ENCODE results near the gene TJAP1. TPM values are rescaled to one million over a fixed set of nuclear protein-coding genes. Genes with fewer than 3 reads are reported as not detected.
A peak's percentile ranks its signal among the peaks of the same experiment; 100 is the strongest.
"Not testable (repeated sequence)": the region's sequence is repeated elsewhere in the genome, so short reads cannot be mapped to it uniquely, and the experiment has no call there.

Gene TJAP1
- total and polyA plus RNA-seq, 4 donors: 6.3 to 38.7 (median 33.1) TPM

DNA sequence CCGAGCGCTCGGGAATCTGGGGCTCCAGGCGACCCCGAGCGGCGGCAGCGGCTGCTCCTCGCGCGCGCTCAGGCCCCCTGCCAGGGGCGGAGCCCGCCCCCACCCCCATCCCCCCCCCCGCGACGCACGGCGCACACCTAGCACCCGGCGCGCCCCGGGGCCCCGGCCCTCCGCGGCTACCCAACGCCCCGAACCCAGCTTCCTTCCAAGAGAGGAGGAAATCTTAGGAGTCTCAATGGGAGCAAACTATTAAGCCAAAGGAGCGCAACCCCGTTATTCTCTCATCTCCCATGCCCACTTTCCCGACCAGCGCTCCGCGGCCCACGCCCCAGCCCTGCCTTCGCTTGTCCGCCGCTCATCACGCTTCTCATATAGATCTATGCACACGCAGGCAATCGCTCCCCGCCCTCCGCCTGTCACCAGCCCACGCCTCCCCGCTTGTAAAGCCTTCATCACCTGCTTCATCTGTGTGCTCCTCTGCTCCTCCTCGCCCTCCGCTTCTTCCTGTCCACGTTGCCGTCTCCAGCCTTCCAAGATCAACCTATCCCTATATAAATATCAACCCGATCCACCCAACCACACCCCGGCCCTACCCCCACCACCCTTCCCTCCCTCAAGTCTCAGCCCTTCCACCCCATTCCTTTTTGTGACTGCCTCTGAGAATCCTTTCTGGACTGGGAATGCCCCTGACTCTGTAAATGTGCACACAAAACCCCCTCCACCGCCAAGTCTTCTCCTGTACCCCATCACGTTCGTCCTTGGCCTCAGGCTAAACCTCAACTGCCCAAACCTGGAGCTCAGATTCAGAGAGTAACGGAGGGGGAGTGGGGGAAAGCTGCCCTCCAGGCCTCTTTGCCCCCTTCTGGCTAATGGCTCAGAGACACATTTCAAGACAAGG, 21.6 kb upstream of the TJAP1 start, which contains the start of gene DLK2:
TSS of gene DLK2 (minus strand) at position 18 of the 898 bp plus-strand sequence. CDS start 723 bp downstream, outside the sequence.
- Histone ChIP-seq H3K4me1 (ENCODE audit: control insufficient read depth in 1 of 2, insufficient read depth in 2 of 2, low read length in 2 of 2) (no peaks in the 10 kb centered on the region), H3K4me3 (ENCODE audit: low read length in 2 of 2) (peak within 1 kb of the TSS; percentile 30 to 84), H3K9me3 (ENCODE audit: control insufficient read depth, low read length) (no peaks in the 10 kb centered on the region), H3K27me3 (ENCODE audit: control insufficient read depth in 1 of 2, insufficient read depth in 2 of 2, low read length in 1 of 2) (no peaks in the 10 kb centered on the region), H3K36me3 (ENCODE audit: control insufficient read depth in 1 of 2, insufficient read depth in 2 of 2, low read length in 1 of 2) (peaks cover 0 to 4% of the 10 kb centered on the region in 2 donors), H3K27ac (ENCODE audit: low read depth in 1 of 2, low read length in 2 of 2) (no peak within 1 kb of the TSS)
- DNase-seq (peak in 1 of 2 donors; percentile 68), ATAC-seq (ENCODE audit: low FRiP score) (no peak)
- 3% methylated on average over 32 to 54 of the region's 55 CpGs for WGBS, 2 donors
- intact Hi-C loops (cut with DNase I): loop anchor here (2.0 kb wide), 2 partner anchors 41 to 51 kb away; no protein-coding TSS in a partner anchor

DNA sequence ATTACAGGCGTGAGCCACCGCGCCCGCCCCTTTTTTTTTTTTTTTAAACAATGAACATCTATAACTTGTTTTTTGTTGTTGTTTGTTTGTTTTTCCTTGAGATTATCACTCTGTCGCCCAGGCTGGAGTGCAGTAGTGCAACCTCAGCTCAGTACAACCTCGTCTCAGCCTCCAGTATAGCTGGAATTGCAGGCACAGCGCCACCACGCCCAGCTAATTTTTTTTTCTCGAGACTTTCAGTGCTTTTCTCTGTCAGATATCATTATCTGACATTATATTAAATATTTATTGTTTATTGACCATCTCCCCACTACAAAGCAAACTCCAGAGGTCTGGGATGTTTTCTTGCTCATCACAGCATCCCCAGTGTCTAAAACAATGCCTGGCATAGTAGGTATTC, 19.7 kb upstream of the TJAP1 start:
- no peaks in the 10 kb centered on the region for H3K9me3 ChIP-seq (ENCODE audit: control insufficient read depth, low read length)
- H3K36me3 ChIP-seq (ENCODE audit: control insufficient read depth in 1 of 2, insufficient read depth in 2 of 2, low read length in 1 of 2): no peaks in the 10 kb centered on the region
- intact Hi-C loops (cut with DNase I): no loop called here
- no peak overlapping the region for H3K4me3 ChIP-seq (ENCODE audit: low read length in 2 of 2)
- H3K27ac ChIP-seq (ENCODE audit: low read depth in 1 of 2, low read length in 2 of 2): no peak overlapping the region
- DNase-seq: peak in 1 of 2 donors; percentile 11
- no peaks in the 10 kb centered on the region for H3K4me1 ChIP-seq (ENCODE audit: control insufficient read depth in 1 of 2, insufficient read depth in 2 of 2, low read length in 2 of 2)
- no peak for ATAC-seq (ENCODE audit: low FRiP score)
- no peaks in the 10 kb centered on the region for H3K27me3 ChIP-seq (ENCODE audit: control insufficient read depth in 1 of 2, insufficient read depth in 2 of 2, low read length in 1 of 2)
- WGBS, 2 donors: 63 to 71% methylated on average over 9 of the region's 9 CpGs

DNA sequence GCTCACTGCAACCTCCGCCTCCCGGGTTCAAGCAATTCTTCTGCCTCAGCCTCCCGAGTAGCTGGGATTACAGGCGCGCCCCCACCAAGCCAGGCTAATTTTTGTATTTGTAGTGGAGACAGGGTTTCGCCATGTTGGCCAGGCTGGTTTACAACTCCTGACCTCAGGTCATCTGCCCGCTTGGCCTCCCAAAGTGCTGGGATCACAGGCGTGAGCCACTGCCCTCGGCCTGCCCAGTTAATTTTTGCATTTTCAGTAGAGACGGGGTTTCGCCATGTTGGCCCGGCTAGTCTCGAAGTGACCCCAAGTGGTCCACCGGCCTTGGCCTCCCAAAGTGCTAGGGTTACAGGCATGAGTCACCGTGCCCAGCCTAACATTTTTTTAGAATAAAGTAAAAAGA, 19.2 kb upstream of the TJAP1 start:
- H3K4me1 ChIP-seq (ENCODE audit: control insufficient read depth in 1 of 2, insufficient read depth in 2 of 2, low read length in 2 of 2); intact Hi-C loops (cut with DNase I); ATAC-seq (ENCODE audit: low FRiP score); H3K27ac ChIP-seq (ENCODE audit: low read depth in 1 of 2, low read length in 2 of 2); H3K27me3 ChIP-seq (ENCODE audit: control insufficient read depth in 1 of 2, insufficient read depth in 2 of 2, low read length in 1 of 2); H3K9me3 ChIP-seq (ENCODE audit: control insufficient read depth, low read length); H3K4me3 ChIP-seq (ENCODE audit: low read length in 2 of 2); DNase-seq; H3K36me3 ChIP-seq (ENCODE audit: control insufficient read depth in 1 of 2, insufficient read depth in 2 of 2, low read length in 1 of 2): not testable (repeated sequence)
- 95% methylated on average over 15 of the region's 15 CpGs for WGBS, 2 donors

DNA sequence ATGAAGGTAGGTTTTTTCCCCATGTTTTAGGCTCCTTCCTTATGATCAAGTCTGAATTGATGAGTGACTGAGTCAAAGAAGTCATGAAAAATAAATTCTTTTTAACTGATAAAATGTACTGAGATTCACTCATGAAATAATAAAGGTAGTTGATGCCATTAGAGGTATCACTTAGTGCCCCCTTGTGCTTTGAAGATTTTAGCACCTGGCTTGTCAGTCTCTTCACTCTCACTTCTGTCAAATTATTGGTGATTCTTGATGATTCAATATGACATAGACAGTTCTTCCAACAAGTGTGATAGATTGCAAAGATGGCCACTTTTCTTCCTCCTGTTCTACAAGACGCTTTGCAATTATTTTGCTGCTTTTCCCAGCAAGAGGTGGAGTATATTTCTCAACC, 17.8 kb upstream of the TJAP1 start:
- H3K27me3 ChIP-seq (ENCODE audit: control insufficient read depth in 1 of 2, insufficient read depth in 2 of 2, low read length in 1 of 2): no peaks in the 10 kb centered on the region
- 67 to 73% methylated on average over 1 of the region's 1 CpG for WGBS, 2 donors
- H3K36me3 ChIP-seq (ENCODE audit: control insufficient read depth in 1 of 2, insufficient read depth in 2 of 2, low read length in 1 of 2): no peaks in the 10 kb centered on the region
- no peak for ATAC-seq (ENCODE audit: low FRiP score)
- no peaks in the 10 kb centered on the region for H3K9me3 ChIP-seq (ENCODE audit: control insufficient read depth, low read length)
- DNase-seq: no peak
- intact Hi-C loops (cut with DNase I): no loop called here
- H3K4me3 ChIP-seq (ENCODE audit: low read length in 2 of 2): no peak overlapping the region
- no peak overlapping the region for H3K27ac ChIP-seq (ENCODE audit: low read depth in 1 of 2, low read length in 2 of 2)
- H3K4me1 ChIP-seq (ENCODE audit: control insufficient read depth in 1 of 2, insufficient read depth in 2 of 2, low read length in 2 of 2): no peaks in the 10 kb centered on the region

DNA sequence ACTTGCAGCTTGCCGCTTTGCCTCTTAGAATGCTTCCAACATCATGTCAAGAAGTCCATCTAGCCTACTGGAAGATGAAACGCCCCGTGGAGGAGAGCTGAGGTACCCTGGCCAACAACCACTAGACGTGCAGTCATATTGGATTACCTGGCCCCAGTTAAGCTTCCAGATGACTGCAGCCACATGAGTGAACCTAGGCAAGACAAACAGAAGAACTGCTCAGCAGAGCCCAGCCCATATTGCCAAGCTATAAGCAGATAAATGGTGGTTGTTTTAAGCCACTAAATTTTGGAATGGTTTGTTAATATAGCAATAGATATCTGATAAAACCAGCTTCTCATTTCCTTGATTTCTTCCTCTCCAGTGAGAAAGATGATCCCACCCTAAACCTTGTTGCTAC, 17.3 kb upstream of the TJAP1 start:
- no peak overlapping the region for H3K4me3 ChIP-seq (ENCODE audit: low read length in 2 of 2)
- 61 to 68% methylated on average over 4 of the region's 4 CpGs for WGBS, 2 donors
- H3K4me1 ChIP-seq (ENCODE audit: control insufficient read depth in 1 of 2, insufficient read depth in 2 of 2, low read length in 2 of 2): no peaks in the 10 kb centered on the region
- no peaks in the 10 kb centered on the region for H3K27me3 ChIP-seq (ENCODE audit: control insufficient read depth in 1 of 2, insufficient read depth in 2 of 2, low read length in 1 of 2)
- ATAC-seq (ENCODE audit: low FRiP score) (no peak), DNase-seq (no peak)
- H3K27ac ChIP-seq (ENCODE audit: low read depth in 1 of 2, low read length in 2 of 2): no peak overlapping the region
- intact Hi-C loops (cut with DNase I): no loop called here
- no peaks in the 10 kb centered on the region for H3K36me3 ChIP-seq (ENCODE audit: control insufficient read depth in 1 of 2, insufficient read depth in 2 of 2, low read length in 1 of 2)
- no peaks in the 10 kb centered on the region for H3K9me3 ChIP-seq (ENCODE audit: control insufficient read depth, low read length)

DNA sequence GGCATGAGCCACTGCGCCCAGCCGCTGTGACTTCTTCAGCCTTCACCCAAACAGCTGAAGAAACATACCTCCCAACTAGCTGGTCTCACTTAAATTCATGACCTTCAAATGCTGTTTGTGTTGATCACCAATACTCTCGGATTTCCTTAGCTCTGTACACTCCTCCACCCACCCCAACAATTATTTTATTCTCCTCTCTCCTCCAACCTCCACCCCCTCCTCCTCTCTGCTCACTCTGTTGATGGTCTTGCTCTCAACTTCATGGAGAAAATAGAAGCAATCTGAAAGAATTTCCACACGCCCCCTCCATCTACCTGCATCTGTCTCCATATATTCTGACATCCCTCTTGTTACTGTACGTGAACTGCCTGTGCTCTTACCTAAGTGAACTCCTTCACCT, 15.4 kb upstream of the TJAP1 start:
- 58% methylated on average over 5 of the region's 5 CpGs for WGBS, 2 donors

DNA sequence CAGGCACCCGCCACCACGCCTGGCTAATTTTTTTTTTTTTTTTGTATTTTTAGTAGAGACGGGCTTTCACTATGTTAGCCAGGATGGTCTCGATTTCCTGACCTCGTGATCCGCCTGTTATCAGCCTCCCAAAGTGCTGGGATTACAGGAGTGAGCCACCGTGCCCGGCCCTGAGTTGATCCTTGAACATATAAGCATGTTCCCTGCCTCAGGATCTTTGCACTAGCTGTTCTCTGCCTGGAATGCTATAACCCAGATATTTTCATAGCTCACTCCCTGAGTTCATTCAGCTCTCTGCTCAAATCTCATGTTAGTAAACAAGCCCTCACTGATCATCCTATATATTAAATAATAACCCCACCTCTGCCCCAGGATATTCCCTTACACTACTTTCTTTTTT, 13.0 kb upstream of the TJAP1 start:
- Histone ChIP-seq H3K4me3 (ENCODE audit: low read length in 2 of 2) (no peak overlapping the region), H3K36me3 (ENCODE audit: control insufficient read depth in 1 of 2, insufficient read depth in 2 of 2, low read length in 1 of 2) (no peaks in the 10 kb centered on the region), H3K9me3 (ENCODE audit: control insufficient read depth, low read length) (no peaks in the 10 kb centered on the region), H3K27ac (ENCODE audit: low read depth in 1 of 2, low read length in 2 of 2) (no peak overlapping the region), H3K27me3 (ENCODE audit: control insufficient read depth in 1 of 2, insufficient read depth in 2 of 2, low read length in 1 of 2) (no peaks in the 10 kb centered on the region), H3K4me1 (ENCODE audit: control insufficient read depth in 1 of 2, insufficient read depth in 2 of 2, low read length in 2 of 2) (no peaks in the 10 kb centered on the region)
- intact Hi-C loops (cut with DNase I): no loop called here
- DNase-seq (no peak), ATAC-seq (ENCODE audit: low FRiP score) (no peak)
- WGBS, 2 donors: 79 to 81% methylated on average over 8 of the region's 8 CpGs

More for the DNA sequence above, 15.4 kb upstream of the TJAP1 start:
- Histone ChIP-seq H3K36me3 (ENCODE audit: control insufficient read depth in 1 of 2, insufficient read depth in 2 of 2, low read length in 1 of 2) (no peaks in the 10 kb centered on the region), H3K27ac (ENCODE audit: low read depth in 1 of 2, low read length in 2 of 2) (no peak overlapping the region), H3K27me3 (ENCODE audit: control insufficient read depth in 1 of 2, insufficient read depth in 2 of 2, low read length in 1 of 2) (no peaks in the 10 kb centered on the region), H3K9me3 (ENCODE audit: control insufficient read depth, low read length) (no peaks in the 10 kb centered on the region), H3K4me1 (ENCODE audit: control insufficient read depth in 1 of 2, insufficient read depth in 2 of 2, low read length in 2 of 2) (no peaks in the 10 kb centered on the region), H3K4me3 (ENCODE audit: low read length in 2 of 2) (no peak overlapping the region)
- DNase-seq (no peak), ATAC-seq (ENCODE audit: low FRiP score) (no peak)
- intact Hi-C loops (cut with DNase I): no loop called here

DNA sequence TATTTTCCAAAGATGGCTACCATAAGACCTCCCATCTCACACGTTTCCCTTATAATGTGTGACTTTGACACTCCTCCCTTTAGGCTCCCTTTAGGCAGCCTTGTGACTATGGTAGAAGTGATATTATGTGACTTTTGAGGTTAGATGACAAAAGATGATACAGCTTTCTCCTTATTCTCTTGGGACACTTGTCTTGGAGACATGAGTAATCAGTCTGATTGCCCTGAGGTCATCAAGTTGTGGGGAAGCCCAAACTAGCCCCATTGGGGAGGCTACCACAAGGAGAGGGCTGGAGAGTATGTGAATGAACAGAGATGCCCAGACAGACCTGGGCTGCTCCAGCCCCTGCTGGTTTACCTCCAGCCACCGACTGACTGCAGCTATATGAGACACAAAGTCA, 11.4 kb upstream of the TJAP1 start:
- no peaks in the 10 kb centered on the region for H3K9me3 ChIP-seq (ENCODE audit: control insufficient read depth, low read length)
- no peak overlapping the region for H3K4me3 ChIP-seq (ENCODE audit: low read length in 2 of 2)
- intact Hi-C loops (cut with DNase I): no loop called here
- no peaks in the 10 kb centered on the region for H3K36me3 ChIP-seq (ENCODE audit: control insufficient read depth in 1 of 2, insufficient read depth in 2 of 2, low read length in 1 of 2)
- ATAC-seq (ENCODE audit: low FRiP score) (no peak), DNase-seq (no peak)
- H3K4me1 ChIP-seq (ENCODE audit: control insufficient read depth in 1 of 2, insufficient read depth in 2 of 2, low read length in 2 of 2): no peaks in the 10 kb centered on the region
- WGBS, 2 donors: 62 to 63% methylated on average over 2 of the region's 2 CpGs
- H3K27me3 ChIP-seq (ENCODE audit: control insufficient read depth in 1 of 2, insufficient read depth in 2 of 2, low read length in 1 of 2): no peaks in the 10 kb centered on the region
- no peak overlapping the region for H3K27ac ChIP-seq (ENCODE audit: low read depth in 1 of 2, low read length in 2 of 2)

DNA sequence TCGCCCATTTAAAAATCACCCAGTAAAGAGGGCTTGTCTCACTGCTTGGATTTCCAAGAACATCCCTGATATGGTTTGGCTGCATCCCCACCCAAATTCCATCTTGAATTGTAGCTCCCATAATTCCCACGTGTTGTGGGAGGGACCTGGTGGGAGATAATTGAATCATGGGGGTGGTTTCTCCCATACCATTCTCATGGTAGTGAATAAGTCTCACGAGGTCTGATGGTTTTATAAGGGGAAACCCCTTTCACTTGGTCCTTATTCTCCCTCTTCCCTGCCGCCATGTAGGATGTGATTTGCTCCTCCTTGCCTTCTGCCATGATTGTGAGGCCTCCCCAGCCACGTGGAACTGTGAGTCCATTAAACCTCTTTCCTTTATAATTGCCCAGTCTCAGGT, 10.1 kb upstream of the TJAP1 start:
- not testable (repeated sequence) for H3K27me3 ChIP-seq (ENCODE audit: control insufficient read depth in 1 of 2, insufficient read depth in 2 of 2, low read length in 1 of 2)

More for the DNA sequence above, 10.1 kb upstream of the TJAP1 start:
- H3K36me3 ChIP-seq (ENCODE audit: control insufficient read depth in 1 of 2, insufficient read depth in 2 of 2, low read length in 1 of 2); H3K4me1 ChIP-seq (ENCODE audit: control insufficient read depth in 1 of 2, insufficient read depth in 2 of 2, low read length in 2 of 2); H3K9me3 ChIP-seq (ENCODE audit: control insufficient read depth, low read length); intact Hi-C loops (cut with DNase I); DNase-seq; H3K4me3 ChIP-seq (ENCODE audit: low read length in 2 of 2); ATAC-seq (ENCODE audit: low FRiP score); H3K27ac ChIP-seq (ENCODE audit: low read depth in 1 of 2, low read length in 2 of 2): not testable (repeated sequence)
- 68% methylated on average over 5 of the region's 5 CpGs for WGBS, 2 donors
